SK-N-SH treated with all-trans-retinoic acid at 6 μM for 48 hours (cell line): Measurements from ENCODE around the gene CCL25.

ENCODE experiments used
- BACH2 ChIP-seq: fragments of 250-450 bp; sonication (Bioruptor Pico); IDR thresholded peaks from 2 replicates; pipeline ENCODE4 v1.9.0; 2021; ENCODE audit warnings: mild to moderate bottlenecking, borderline replicate concordance
- CSDC2 ChIP-seq: fragments of 250-450 bp; sonication (Bioruptor Pico); IDR thresholded peaks from 2 replicates; pipeline ENCODE4 v1.5.0; 2020; ENCODE audit warnings: mild to moderate bottlenecking, moderate library complexity
- ISL1 ChIP-seq: fragments of 250-450 bp; sonication (Bioruptor Pico); IDR thresholded peaks from 2 replicates; pipeline ENCODE4 v2.1.2; 2022; ENCODE audit warnings: mild to moderate bottlenecking, moderate library complexity
- OSR1 ChIP-seq: fragments of 250-450 bp; sonication (Bioruptor Pico); IDR thresholded peaks from 2 replicates; pipeline ENCODE4 v1.8.0; 2022; ENCODE audit warnings: moderate library complexity, mild to moderate bottlenecking, inconsistent platforms
- RARB ChIP-seq: fragments of 250-450 bp; sonication (Bioruptor Pico); IDR thresholded peaks from 2 replicates; pipeline ENCODE4 v1.8.0; 2021; ENCODE audit warnings: mild to moderate bottlenecking, moderate library complexity
- SNAI2 ChIP-seq: fragments of 250-450 bp; sonication (Bioruptor Pico); IDR thresholded peaks from 2 replicates; pipeline ENCODE4 v1.5.0; 2020; ENCODE audit warnings: mild to moderate bottlenecking, moderate library complexity
- ZNF565 ChIP-seq: fragments of 450-650 bp; formaldehyde crosslinking; conservative IDR thresholded peaks from 2 replicates; pipeline ENCODE4 v1.5.0; 2020; ENCODE audit warnings: low read depth, mild to moderate bottlenecking, moderate library complexity
- TF ChIP-seq, protein P1 (sequence below): fragments of 250-450 bp; sonication (Bioruptor Pico); IDR thresholded peaks from 2 replicates; pipeline ENCODE4 v1.5.1; 2021; ENCODE audit warnings: mild to moderate bottlenecking, moderate library complexity
- TF ChIP-seq, protein P2 (sequence below): fragments of 250-450 bp; sonication (Bioruptor Pico); IDR thresholded peaks from 2 replicates; pipeline ENCODE4 v1.5.1; 2020; ENCODE audit warnings: low read depth, mild to moderate bottlenecking, moderate library complexity

DNA sequence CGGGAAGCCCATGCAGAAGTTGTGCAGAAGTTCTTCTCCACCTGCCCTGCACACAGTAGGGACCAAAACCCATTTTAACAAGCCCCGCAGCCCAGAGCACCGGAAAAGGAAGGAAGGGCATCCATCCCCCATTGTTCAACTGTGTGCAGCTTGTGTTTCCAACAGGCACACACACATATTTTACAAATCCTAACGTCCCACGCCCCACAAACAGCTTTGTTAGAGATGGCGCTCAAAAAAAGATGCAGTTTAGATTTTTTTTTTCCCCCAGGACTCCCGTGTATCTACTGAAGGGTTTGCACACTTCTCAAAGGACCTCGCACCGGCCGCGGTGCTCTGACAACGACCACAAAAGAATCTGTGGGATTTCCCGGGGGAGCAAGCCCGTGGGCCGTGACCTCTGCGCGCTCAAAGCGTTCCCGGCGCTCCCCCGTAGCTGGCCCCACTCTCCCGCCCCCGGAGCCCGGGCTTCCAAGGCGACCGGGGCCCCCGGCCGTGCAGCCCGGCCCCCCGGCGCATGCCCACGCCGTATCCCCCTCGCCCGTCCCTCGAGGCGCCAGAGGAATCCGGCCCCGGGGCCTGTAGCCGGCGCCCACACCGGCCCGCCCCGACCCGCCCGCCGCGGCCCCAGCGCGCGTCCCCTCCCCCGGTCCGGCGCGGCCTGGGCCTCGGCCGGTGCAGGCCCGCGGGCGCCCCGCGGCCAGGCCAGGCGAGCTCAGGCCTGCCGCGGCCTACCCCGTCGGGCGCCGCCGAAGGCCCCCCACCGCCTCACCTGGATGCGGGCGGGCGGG, 47.6 kb upstream of the CCL25 start:
- TF ChIP-seq, protein P1, sequence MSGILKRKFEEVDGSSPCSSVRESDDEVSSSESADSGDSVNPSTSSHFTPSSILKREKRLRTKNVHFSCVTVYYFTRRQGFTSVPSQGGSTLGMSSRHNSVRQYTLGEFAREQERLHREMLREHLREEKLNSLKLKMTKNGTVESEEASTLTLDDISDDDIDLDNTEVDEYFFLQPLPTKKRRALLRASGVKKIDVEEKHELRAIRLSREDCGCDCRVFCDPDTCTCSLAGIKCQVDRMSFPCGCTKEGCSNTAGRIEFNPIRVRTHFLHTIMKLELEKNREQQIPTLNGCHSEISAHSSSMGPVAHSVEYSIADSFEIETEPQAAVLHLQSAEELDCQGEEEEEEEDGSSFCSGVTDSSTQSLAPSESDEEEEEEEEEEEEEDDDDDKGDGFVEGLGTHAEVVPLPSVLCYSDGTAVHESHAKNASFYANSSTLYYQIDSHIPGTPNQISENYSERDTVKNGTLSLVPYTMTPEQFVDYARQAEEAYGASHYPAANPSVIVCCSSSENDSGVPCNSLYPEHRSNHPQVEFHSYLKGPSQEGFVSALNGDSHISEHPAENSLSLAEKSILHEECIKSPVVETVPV (CRISPR knock-in tag): no peak
- TF ChIP-seq ZNF565 (CRISPR knock-in tag) (no peak), ISL1 (CRISPR knock-in tag) (no peak), BACH2 (CRISPR knock-in tag) (no peak), RARB (CRISPR knock-in tag) (no peak), CSDC2 (CRISPR knock-in tag) (no peak), SNAI2 (CRISPR knock-in tag) (no peak), OSR1 (CRISPR knock-in tag) (no peak)
- TF ChIP-seq, protein P2, sequence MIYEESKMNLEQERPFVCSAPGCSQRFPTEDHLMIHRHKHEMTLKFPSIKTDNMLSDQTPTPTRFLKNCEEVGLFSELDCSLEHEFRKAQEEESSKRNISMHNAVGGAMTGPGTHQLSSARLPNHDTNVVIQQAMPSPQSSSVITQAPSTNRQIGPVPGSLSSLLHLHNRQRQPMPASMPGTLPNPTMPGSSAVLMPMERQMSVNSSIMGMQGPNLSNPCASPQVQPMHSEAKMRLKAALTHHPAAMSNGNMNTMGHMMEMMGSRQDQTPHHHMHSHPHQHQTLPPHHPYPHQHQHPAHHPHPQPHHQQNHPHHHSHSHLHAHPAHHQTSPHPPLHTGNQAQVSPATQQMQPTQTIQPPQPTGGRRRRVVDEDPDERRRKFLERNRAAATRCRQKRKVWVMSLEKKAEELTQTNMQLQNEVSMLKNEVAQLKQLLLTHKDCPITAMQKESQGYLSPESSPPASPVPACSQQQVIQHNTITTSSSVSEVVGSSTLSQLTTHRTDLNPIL (CRISPR knock-in tag): no peak
